HG02884 (cell line): ENCODE measurements around the gene CD300C.
"Not testable (repeated sequence)": the region's sequence is repeated elsewhere in the genome, so short reads cannot be mapped to it uniquely, and the experiment has no call there.

Experiments
- ATAC-seq: cut with Tn5 transposase; IDR thresholded peaks from one replicate; pipeline ENCODE4 v1.9.1; 2021; ENCODE audit warnings: mild to moderate bottlenecking, moderate library complexity; ENCODE audit not compliant: unreplicated experiment

The CD300C gene

DNA sequence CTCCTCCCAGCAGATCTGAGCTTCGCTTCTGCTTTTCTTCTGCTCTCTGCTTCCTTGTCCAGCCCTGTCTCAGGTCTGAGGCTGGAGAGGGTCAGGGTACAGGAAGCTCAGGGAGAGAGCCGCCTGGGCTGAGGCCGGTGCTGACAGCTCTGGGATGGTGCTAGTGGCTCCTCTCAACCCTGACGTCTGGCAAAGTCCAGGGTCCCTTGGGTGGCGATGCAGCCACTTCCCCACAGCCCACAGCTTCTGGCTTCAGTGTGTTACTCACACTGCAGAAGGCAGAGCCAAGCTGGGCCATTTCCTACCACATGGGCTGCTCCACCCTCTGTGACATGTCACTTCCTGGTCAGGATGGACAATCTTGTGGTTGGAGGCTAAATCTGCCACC is at the start of gene CD300C:
TSS of gene CD300C (minus strand) at position 273 of the 388 bp plus-strand sequence. CDS start 333 bp downstream, outside the sequence.
- ATAC-seq = no peak

DNA sequence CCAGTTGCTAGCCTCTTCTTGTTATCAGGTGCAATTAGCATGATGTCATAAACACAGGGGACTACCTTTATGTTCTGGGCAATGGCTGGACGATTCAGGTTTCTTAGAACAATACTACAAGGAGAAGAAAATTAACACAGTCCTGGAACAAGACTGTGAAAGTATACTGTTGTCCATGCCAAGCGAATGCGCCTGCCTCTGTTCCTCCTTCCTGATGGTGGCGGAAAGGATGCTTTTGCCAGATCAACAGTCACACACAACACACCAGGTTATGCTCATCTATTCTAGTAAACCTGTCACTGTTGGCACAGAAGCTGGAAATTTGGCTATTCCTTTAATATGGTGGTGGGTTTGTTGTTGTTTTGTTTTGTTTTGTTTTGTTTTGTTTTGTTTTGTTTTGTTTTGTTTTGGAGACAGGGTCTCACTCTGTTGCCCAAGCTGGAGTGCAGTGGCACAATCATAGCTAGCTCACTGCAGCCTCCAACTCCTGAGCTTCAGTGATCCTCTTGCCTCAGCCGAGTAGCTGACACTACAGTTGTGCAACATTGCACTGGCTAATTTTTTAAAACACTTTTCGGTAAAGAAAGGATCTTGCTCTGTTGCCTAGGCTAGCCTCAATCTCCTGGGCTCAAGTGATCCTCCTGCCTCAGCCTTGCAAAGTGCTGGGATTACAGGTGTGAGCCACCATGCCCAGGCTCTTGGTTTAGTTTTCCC is 49.3 kb upstream of the CD300C start:
- no peak for ATAC-seq

DNA sequence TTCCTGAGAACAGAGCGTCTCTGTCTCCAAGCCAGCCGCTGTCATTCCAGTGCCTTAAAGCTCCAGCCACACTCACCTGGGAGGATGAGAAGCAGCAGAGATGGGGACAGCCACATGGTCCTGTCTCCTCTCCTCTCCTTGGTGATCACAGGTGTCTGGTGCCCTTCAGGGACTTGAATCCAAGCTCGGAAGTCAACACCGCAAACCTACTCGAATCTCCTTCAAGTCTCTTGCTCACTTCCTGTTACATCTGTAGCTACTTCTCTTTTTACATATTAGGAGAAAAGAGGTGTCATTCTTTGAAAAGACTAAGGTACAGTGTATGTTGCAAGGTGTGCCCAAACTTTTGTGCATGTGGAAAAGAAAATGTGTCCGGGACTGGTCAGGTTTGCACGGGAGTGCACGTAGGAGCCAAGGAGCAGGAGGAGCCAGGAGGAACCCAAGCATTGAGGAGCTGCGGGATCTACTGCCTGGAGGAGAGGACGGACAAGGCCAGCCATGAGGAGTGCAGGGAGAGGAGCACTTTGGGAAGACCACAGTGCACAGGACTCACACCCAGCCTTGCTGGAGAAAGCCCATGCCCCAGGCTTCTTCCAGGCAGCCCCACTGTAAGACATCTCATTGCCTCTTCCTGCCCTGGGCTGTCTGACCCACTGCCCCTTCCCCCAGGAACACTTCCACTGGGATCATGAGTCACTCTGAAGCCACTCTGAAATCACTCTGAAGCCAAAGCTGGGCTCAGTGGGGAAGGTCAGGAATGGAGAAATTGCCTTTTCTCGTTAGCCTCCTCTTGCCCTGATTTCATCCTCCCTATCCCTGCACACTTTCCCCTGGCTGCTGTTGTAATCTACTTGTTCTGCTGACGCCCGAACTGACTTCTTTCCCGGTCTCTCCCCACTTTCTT is 46.4 kb upstream of the CD300C start, which contains the start of gene CD300LD:
TSS of gene CD300LD (minus strand) at position 197 of the 904 bp plus-strand sequence. CDS start at position 116, 81 bp downstream.
- no peak for ATAC-seq

DNA sequence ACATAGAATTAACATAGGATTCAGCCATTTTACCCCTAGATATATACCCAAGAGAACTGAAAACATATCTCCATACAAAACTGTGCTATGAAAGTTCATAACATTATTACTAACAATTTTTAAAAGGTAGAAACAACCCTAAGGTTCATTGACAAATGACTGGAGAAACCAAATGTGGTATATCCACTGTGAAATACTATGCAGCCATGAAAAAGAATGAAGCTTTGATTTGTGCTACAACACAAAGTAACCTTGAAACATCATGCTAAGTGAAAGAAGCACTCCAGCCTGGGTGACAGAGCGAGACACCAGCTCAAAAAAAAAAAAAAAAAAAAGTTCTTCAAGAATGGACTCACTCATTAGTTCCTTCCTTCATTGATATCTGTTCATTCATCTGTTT is 45.6 kb upstream of the CD300C start:
- no peak for ATAC-seq

DNA sequence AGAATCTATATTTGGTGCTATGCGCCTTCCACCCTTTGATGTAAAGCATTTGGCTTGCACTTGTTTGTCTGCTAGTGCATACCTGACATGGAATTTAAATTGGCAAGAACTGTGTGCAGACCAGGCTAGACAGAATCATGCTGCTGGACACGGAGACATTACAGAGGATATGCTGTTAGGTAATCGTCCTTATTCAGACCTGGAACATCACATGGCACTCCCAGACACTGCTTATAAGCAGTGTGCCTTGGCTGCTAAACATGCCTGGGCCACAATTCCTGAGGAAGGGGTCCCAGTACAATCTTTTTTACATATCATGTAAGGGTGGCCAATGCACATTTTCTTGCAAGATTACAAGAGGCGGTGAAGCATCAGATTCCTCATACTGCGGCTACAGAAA is 39.8 kb upstream of the CD300C start:
- ATAC-seq = no peak

DNA sequence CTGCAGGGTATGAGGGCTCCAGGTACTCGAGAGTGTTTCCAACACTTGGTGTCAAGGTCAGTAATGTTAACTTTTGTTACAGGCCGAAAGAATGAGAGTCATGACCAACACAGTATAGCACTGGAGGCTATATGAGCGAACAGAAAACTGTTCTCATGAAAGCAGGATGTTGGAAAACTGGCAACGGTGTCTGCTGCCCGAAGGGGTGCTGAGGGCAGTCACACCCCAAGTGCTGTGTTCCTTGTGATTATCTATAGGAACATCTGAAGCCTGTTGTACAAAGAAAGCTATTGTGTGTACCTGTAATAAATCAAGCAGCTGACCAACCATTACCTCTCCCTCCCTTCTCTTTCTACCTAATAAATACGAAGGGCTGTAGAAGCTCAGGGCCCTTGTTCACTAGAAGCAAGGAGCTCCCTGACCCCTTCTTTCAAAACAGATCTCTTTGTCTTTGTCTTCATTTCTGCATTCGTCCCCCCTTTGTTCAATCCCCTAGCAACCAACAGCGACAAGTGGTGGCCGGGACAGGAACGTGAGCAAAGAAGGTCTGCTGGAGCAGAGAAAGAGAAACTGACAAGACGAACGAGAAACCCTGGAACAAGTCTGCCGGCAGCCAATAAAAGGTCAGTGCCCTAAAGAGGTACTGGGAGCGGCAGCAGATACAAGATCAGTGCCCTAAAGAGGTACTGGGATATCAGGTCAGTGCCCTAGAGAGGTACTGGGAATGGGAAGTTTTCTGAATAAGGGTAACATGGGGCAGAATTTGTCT is 38.6 kb upstream of the CD300C start:
- no peak for ATAC-seq

DNA sequence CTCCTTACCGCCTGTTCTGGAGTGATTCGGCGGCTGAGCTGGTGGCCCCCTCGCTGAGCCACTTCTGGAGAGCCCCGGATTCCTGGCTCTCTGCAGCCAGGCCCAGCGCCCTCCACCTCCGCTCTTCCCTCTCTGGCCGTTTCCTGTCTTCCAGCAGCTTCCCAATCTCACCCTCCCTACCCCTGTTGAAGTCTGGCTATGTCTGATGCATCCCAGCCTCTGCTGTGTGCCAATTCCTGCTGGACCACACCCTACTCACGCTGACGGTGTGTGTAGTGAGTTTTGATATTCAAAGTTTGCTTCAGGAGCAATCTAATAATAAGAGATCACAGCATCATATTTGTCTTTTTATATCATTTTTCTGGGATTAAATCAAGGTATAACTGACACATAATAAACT is 36.7 kb upstream of the CD300C start:
- no peak for ATAC-seq

DNA sequence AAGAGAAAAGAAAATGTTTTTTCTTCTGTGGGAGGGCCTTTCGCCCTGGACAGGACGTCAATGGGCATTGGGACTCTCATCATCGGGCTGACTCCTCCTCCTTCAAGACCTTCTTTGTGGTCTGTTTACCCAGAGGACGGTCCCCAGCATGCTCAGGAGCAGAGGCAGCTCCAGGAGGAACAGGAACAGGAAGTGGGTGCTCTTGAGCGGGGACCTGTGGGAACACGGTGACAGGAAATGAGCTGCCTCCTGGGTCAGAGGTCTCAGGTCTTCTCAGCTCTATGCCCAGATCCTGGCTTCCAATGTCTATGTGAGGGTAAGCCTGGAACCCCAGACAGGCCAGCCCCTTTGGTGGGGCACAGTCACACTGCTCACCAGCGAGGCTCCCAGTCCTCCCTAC is 34.0 kb upstream of the CD300C start:
- no peak for ATAC-seq

DNA sequence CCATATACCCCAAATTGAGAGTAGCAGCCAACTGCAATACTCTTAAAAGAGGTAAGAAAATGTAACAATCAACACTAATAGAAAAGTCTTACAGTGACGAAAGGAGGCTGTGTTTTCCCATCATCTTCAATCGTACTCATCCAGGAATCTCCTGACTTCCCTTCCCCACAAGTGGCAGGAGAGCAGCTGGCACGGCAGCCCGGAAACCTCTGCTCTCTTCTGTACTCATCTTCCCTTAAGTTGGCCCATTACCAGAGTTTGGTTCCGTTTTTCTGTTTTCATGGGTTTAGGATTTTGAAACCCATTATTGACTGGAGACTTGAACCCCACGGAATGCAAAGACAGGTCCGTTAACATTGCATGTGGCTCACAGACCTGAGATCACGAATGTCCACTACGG is 33.1 kb upstream of the CD300C start:
- ATAC-seq = no peak

DNA sequence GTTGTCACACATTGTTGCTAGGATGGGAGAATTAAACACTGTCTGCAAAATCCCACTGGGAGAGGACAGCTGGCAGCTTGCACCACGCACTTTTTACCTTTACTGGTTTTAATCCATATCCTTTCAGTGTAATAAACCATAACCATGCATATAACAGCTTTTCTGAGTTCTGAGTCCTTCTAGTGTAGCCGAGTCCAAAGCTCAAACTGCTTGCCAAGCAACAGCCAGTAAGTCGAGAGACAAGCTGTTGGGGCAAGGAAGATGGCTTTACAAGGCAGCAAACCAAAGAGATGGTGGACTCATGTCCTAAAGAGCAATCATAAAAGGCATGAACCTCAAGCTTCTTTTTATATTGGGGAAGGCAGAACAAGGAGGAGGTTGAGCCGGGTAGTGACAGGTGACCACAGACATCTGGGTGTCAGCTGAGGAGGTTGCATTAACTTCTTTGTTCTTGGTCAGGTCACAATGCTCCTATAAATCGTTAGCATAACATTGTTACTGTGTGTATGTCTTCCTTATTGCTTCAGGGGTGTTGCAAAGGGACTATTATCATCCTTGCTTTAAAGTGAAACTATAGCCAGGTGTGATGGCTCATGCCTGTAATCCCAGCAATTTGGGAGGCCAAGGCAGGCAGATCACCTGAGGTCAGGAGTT is 28.7 kb upstream of the CD300C start:
- ATAC-seq = no peak

DNA sequence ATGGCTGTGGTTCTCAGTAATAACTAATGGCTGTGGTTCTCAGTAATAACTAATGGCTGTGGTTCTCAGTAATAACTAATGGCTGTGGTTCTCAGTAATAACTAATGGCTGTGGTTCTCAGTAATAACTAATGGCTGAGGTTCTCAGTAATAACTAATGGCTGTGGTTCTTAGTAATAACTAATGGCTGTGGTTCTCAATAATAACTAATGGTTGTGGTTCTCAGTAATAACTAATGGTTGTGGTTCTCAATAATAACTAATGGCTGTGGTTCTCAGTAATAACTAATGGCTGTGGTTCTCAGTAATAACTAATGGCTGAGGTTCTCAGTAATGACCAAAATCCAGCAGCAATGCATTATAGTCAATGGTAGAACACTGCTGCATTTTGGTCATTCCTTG is 27.7 kb upstream of the CD300C start:
- not testable (repeated sequence) for ATAC-seq

DNA sequence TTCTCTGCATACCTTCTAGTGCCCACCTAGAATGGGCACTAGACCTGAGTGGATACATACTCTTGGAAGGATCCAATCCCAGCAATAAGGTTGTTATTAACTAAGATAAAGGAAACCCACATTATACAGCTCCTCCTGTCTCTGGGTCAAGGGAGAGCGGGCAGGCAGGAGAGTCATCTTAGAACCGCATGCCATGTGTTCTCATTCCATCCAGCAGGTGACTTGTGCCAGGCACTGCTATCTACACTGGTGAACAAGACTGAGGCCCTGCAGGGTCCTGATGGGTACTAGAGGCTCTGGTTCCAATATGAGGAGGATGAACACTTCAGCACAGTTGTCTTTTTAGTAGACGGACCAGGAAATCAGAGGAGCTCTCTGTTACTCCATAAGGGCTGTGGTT is 27.3 kb upstream of the CD300C start:
- ATAC-seq = no peak

DNA sequence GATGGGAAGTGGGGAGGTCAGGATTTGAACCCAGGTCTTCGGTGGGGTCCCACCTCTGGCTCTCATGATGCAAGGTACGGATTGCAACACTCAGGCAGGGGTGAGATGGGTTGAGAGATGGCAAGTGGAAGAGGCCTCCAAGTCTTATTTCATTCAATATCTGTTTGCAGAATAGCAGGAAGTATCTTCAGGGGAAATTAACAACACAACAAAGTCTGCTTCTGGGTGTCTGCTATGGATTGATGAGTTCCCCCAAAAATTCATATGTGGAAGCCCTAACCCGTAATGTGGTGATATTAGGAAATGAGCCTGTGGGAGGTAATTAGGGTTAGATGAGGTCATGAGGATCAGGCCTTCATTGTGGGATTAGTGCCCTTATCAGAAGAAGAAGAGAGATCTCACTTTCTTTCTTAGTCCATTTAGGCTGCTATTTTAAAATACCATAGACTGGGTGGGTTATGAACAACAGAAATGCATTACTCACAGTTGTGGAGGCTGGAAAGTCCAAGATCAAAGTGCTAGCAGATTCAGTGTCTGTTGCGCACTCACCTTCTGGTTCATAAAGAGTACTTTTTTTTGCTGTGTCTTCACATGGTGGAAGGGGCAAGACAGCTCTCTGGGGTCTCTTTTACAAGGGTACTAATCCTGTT is 25.8 kb upstream of the CD300C start:
- ATAC-seq = no peak

DNA sequence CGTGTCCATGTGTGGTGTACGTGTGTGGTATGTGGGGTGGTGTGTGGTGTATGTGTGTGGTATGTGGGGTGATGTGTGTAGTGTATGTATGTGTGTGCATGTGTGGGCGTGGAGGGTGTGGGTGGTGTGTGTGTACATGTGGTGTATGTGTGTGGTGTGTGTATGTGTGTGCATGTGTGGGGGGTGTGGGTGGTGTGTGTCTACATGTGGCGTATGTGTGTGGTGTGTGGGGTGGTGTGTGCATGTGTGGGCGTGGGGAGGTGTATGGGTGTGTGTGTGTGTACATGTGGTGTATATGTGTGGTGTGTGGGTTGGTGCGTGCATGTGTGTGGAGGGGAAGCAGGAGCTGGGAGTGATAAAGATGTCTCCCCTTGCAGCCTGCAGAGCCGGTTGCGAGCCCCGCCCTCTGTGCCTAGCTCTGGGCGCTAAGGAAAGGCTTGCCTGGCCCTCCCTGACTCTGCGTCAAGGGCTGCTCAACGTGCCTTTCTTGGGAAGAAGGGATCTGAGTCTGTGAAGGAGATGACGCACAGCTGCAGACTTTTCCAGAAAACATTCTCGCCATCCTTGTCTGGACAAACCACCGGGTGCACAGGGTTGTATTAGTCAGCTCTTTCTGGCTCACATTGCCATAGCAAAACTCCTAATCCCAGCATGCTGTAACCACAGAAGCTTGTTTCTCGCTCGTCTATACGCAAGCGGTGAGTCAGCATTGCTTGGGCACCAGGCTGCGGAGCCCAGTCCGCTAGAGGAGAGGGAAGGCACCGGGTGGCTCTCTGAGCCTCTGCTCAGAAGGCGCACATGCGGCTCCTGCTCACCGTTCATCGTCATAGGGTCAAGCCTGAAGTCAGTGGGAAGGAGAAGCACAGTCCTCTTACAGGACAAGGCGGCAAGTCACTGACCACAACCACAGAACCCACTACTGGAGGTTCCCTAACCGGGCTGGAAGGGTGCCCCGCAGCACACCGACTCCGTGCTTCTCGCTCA is 23.4 kb upstream of the CD300C start:
- ATAC-seq = no peak

DNA sequence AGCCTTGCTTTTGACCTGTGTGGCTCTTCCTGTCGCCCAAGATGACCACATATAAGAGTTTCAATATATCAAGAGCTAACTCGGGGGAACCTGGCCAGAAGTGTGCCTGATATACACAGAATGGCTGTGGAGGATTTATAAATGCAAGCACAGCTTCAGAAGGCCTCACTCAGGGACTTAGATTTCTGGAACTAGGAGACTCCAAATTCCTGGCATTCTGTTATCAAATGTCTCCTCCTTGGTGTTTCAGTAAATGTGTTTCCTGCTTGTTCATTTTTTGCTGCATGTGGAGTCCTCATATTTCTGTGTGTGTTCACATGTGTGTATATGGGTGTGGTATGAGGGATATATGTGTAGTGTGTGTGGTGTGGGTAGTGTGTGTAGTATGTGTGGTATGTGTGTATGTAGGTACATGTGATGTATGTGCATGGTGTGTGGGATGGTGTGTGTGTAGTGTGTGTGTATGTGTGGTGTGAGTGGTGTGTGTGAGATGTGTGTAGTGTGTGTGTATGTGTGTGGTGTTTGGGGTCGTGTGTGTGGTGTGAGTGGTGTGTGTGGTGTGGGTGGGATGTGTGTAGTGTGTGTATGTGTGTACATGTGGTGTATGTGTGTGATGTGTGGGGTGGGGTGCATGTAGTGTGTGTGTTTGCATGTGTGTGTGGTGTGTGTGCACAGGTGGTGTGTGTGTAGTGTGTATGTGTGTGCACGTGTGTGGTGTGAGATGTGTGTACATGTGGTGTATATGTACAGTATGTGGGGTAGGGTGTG is 22.4 kb upstream of the CD300C start:
- ATAC-seq = no peak

DNA sequence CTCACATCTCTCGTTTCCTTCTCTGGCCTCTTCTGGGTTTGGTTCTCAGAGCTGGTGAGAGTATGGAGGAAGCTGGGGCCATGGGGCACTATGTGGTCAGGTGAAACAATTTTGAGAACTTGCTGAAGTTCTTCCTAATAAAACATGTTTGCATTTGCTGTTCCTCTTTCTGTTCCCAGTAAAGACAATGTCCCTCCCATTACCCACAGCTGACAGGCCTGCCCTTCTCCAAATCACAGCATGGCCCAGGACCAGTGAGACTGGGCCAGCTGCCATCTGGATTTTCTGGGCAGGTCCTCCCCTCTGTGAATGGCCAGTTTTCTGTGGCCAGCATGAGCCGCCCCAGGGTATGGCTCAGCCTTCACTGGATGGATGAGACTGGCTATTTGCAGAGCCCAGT is 21.5 kb upstream of the CD300C start, which contains the start of gene CD300H:
TSS of gene CD300H (minus strand) at position 113 of the 400 bp plus-strand sequence.
- ATAC-seq = no peak

DNA sequence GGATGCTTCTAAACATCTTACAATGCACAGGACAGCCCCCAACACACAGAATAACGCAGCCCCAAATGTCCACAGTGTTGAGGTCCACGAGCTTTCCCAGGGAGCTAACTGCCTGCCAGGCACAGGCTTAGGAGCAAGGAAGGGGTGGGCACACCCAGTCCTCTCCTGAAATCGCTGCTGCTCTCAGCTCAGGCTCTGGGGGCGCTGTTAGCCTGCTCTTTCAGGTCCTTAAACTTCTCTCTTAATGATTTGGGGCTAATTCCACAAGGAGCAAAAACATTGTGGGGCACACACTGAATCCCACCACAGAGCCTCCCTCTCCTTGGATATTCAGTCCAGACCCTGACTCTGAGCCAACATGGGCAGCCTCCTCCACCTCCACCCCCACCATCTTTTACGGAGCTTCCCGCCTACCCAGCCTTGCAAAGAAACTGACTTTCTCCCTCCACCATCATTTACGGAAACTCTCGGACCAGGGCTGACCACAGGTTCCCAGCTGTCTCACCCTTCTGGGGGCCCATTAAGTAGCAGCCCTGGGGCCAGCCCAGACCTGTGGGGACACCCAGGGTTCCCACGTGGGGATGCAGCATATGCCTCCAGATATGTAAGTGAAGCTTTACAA is 20.3 kb upstream of the CD300C start:
- no peak for ATAC-seq

DNA sequence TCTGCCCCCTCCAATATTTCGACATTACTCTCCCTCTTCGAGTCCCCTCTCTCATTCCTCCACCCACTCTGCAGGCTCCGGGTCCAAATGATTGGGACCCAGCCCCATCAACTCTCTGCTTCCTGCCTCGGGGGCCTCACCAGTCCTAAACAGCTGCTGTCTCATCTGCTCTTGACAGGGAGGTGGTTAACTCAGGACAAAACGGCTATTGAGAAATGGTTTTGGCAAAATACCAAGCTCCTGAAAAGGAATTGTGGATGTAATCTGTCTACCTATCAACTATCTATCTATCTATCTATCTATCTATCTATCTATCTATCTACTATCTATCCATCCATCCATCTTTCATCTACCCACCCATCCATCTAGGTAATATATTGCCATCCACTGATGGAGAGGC is 19.2 kb upstream of the CD300C start:
- ATAC-seq = no peak
